Measurements from ENCODE around the gene MAST4.

GRCh38 chr5:66841264-66841663, 245.1 kb downstream of the MAST4 start:
- no peak for TF ChIP-seq SPI1 (IDR thresholded peaks at IDR 0.05; ENCODE audit: borderline replicate concordance, low read depth)
- TF ChIP-seq GABPA (IDR thresholded peaks at IDR 0.05; ENCODE audit: low read depth) = no peak
- no peak for TF ChIP-seq CTCF (IDR thresholded peaks at IDR 0.05; ENCODE audit: insufficient read depth, low read length)
- TF ChIP-seq REST (IDR thresholded peaks at IDR 0.05; ENCODE audit: insufficient replicate concordance, low read depth) = no peak
